Naive thymus-derived CD8-positive, alpha-beta T cell (primary cell): ENCODE results near the gene SRRM3. TPM values are rescaled to one million over a fixed set of nuclear protein-coding genes. Genes with fewer than 3 reads are reported as not detected.
A peak's percentile ranks its signal among the peaks of the same experiment; 100 is the strongest.
"Not testable (repeated sequence)": the region's sequence is repeated elsewhere in the genome, so short reads cannot be mapped to it uniquely, and the experiment has no call there.

Experiments used
- ATAC-seq, 2 donors: fragments of 150-1000 bp; cut with Tn5 transposase in 1 of 2; sonication (Bioruptor Pico), chemical (Tn5 transposase) in 1 of 2; 1 replicate in 1 of 2; 2 replicates in 1 of 2; pipeline ENCODE4 v1.10.0; 2021; ENCODE audit warnings: mild to moderate bottlenecking in 2 of 2, moderate library complexity in 2 of 2
- POLR2A ChIA-PET: fragments of 350-600 bp; sonication (Branson Sonifier 250); formaldehyde crosslinking; loops from one replicate; lab custom pipeline; 2021; ENCODE audit warnings: antibody characterized with exemption; lab: Charles Lee
- DNase-seq, 10 donors: peaks; one replicate each; pipeline versions ENCODE4 v3.0.0 to v3.0.0-alpha.2; 2020 to 2022
- H3K27ac Mint-ChIP-seq, 10 donors: one replicate each; pipeline ENCODE4 v1.8.0; 2020 to 2022; ENCODE audit warnings: mild to moderate bottlenecking in 10 of 10, mixed read lengths in 10 of 10, moderate library complexity in 4 of 10, inconsistent platforms in 1 of 10
- H3K27me3 Mint-ChIP-seq, 5 donors: one replicate each; pipeline ENCODE4 v1.8.0; 2021 to 2022; ENCODE audit warnings: mixed read lengths in 5 of 5
- H3K36me3 Mint-ChIP-seq, 3 donors: one replicate each; pipeline ENCODE4 v1.8.0; 2020 to 2022; ENCODE audit warnings: mixed read lengths in 3 of 3, mild to moderate bottlenecking in 2 of 3, inconsistent platforms in 1 of 3
- H3K4me1 Mint-ChIP-seq, 4 donors: one replicate each; pipeline ENCODE4 v1.8.0; 2021 to 2022; ENCODE audit warnings: mixed read lengths in 4 of 4
- H3K4me3 Mint-ChIP-seq, 10 donors: one replicate each; pipeline ENCODE4 v1.8.0; 2020 to 2022; ENCODE audit warnings: mild to moderate bottlenecking in 10 of 10, mixed read lengths in 10 of 10, moderate library complexity in 6 of 10, inconsistent platforms in 1 of 10
- H3K9me3 Mint-ChIP-seq, 9 donors: one replicate each; pipeline ENCODE4 v1.8.0; 2020 to 2022; ENCODE audit warnings: mixed read lengths in 9 of 9, mild to moderate bottlenecking in 3 of 9, inconsistent platforms in 1 of 9, moderate library complexity in 1 of 9
- polyA plus RNA-seq, 3 donors: library from polyadenylated mRNA; unstranded; fragments of 300-500 nt; fragmentation: Illumina TruSeq; gene quantifications; one replicate each; pipeline ENCODE4 v1.2.3, GENCODE V29; 2021
- total RNA-seq, 8 experiments: library from RNA in 2 of 8; stranded (reverse) in 2 of 8; gene quantifications; one replicate each; pipeline ENCODE4 v1.2.3 and lab custom pipeline; 2021 to 2026

SRRM3 gene
- total and polyA plus RNA-seq, 5 experiments from 2014 or later = not detected

DNA sequence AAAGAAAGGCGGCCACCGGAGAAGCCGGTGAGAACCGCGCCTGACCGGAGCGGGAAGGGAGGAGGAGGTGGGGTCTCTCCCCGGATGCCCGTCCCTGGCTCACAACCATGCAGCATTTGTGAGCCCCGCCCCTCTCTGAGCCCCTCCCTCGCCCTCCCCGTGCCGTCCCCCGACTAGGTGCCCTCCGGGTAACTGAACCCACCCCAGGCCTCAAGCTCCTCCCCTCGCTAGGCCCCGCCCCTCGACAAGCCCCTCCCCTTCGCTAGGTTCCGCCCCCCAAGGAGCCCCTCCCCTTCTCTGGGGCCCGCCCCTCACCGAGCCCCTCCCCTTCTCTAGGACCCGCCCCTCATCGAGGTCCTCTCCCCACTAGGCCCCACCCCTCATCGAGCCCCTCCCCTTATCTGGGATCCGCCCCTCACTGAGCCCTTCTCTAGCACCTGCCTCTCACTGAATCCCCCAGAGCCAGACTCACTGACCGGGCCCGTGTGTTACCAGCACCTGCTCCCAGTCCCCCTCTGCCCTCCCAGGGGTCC, 58.5 kb downstream of the SRRM3 start:
- Mint-ChIP-seq H3K9me3 (no peaks in the 10 kb centered on the region), H3K36me3 (no peaks in the 10 kb centered on the region), H3K27me3 (peaks cover 6 to 59% (median 32%) of the 10 kb centered on the region in 5 donors), H3K4me1 (peaks cover 2 to 6% (median 6%) of the 10 kb centered on the region in 4 donors), H3K4me3 (peak overlapping the region in 6 of 10 donors; percentile 18 to 60 (median 40)), H3K27ac (no peak overlapping the region)
- ATAC-seq = peak; percentile 73
- peak; percentile 37 to 77 (median 45) for DNase-seq
- POLR2A ChIA-PET = interaction anchor here (0.6 kb wide), 1 partner anchor 1117 kb away, joined by 3 read pairs; no protein-coding TSS in a partner anchor

DNA sequence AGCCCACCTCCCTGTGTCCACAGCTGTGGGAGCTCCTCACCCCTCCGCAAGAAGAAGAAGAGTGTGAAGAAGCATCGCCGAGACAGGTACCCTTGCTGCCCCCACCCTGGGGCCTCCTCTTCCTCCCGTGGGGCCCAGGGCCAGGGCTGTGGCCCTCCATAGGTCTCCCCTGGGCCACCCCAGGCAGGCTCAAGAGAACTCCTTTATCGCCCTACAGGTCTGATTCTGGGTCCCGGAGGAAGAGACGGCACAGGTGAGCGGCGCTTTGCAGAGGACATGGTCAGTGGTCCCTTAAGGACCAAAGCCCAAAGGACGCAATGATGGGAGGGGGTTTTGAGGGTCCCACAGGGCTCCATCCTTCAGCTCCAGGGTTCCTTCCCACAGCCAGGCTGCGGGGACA, 59.6 kb downstream of the SRRM3 start:
- H3K27me3 Mint-ChIP-seq = peaks cover 7 to 54% (median 27%) of the 10 kb centered on the region in 5 donors
- POLR2A ChIA-PET = interaction anchor here (0.6 kb wide), 1 partner anchor 17 kb away, joined by 4 read pairs; no protein-coding TSS in a partner anchor
- H3K4me1 Mint-ChIP-seq = peaks cover 2 to 6% (median 6%) of the 10 kb centered on the region in 4 donors
- DNase-seq (no peak), ATAC-seq (no peak)
- no peak overlapping the region for H3K4me3 Mint-ChIP-seq
- no peaks in the 10 kb centered on the region for H3K9me3 Mint-ChIP-seq
- H3K36me3 Mint-ChIP-seq = no peaks in the 10 kb centered on the region
- peak overlapping the region in 1 of 10 donors; percentile 43 for H3K27ac Mint-ChIP-seq

DNA sequence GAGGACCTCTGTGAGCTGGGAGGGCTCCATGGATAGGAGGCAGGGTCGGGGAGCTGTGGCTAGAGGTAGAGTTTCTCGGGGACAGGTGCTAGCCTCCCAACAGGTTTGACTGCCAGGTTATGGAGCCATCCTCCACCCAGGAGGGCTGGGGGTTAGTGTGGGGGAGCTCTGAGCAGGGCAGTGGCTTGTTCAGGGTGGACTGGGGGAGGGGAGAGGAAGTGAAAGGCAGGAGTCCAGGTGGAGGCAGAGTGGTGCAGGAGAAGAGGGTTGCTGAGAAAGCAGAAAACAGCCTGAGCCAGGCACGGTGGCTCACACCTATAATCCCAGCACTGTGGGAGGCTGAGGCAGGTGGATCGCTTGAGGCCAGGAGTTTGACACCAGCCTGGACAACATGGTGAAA, 60.2 kb downstream of the SRRM3 start:
- Mint-ChIP-seq H3K4me1 (peaks cover 2 to 6% (median 6%) of the 10 kb centered on the region in 4 donors), H3K9me3 (no peaks in the 10 kb centered on the region), H3K36me3 (no peaks in the 10 kb centered on the region), H3K27ac (no peak overlapping the region), H3K27me3 (peaks cover 7 to 51% (median 27%) of the 10 kb centered on the region in 5 donors), H3K4me3 (no peak overlapping the region)
- no peak for DNase-seq
- POLR2A ChIA-PET = no interaction called here
- no peak for ATAC-seq

DNA sequence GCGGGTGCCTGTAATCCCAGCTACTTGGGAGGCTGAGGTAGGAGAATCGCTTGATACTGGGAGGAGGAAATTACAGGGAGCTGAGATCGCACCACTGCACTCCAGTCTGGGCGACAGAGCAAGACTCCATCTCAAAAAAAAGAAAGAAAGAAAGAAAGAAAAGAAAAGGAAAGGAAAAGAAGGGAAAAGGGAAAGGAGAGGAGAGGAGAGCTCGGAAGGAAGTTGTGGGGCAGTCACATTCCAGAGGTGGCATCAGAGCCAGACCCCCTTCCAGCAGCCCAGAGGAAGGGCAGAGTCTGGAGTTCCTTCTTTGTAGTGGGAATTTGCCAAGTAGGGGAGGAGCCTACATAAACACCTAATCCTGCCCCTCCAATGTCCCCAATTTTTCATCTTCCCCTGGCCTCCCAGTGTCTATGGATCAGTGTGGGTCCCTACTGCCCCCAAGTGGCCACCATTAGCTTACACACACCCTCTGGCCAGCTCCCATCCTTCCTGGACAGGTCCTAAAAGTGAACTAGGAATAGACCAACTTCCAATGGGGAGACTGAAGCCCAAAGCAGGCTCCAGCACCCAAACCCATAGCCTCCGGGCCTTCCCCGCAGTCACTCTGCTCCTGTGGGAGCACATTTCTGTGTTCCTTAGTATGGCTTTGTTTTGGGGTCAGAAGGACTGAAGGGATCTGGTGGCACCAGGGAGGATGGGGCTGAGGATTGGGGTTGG, 61.1 kb downstream of the SRRM3 start:
- no peaks in the 10 kb centered on the region for H3K9me3 Mint-ChIP-seq
- POLR2A ChIA-PET = no interaction called here
- ATAC-seq = no peak
- peaks cover 6 to 42% (median 26%) of the 10 kb centered on the region in 5 donors for H3K27me3 Mint-ChIP-seq
- H3K27ac Mint-ChIP-seq = peak overlapping the region in 1 of 10 donors; percentile 81
- peaks cover 2 to 7% (median 6%) of the 10 kb centered on the region in 4 donors for H3K4me1 Mint-ChIP-seq
- no peaks in the 10 kb centered on the region for H3K36me3 Mint-ChIP-seq
- peak in 1 of 10 donors; percentile 9 for DNase-seq
- H3K4me3 Mint-ChIP-seq = no peak overlapping the region

DNA sequence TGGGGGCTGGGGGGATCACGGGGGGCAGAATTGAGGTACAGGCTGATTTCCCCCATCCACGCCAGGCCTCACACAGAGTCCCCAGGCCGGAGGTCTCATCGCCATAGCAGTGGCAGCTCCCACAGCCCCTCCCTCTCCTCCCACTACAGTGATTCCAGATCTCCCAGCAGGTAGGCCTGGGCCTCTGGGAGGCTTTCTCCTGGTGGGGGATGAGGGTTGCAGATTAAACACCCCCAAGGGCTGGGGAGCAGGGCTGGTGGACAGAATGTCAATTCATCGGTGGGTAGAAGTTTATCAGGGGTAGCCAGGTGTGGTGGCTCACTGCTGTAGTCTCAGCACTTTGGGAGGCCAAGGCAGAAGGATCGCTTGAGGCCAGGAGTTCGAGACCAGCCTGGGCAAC, 63.6 kb downstream of the SRRM3 start:
- H3K4me3 Mint-ChIP-seq = no peak overlapping the region
- no peak for ATAC-seq
- POLR2A ChIA-PET = no interaction called here

DNA sequence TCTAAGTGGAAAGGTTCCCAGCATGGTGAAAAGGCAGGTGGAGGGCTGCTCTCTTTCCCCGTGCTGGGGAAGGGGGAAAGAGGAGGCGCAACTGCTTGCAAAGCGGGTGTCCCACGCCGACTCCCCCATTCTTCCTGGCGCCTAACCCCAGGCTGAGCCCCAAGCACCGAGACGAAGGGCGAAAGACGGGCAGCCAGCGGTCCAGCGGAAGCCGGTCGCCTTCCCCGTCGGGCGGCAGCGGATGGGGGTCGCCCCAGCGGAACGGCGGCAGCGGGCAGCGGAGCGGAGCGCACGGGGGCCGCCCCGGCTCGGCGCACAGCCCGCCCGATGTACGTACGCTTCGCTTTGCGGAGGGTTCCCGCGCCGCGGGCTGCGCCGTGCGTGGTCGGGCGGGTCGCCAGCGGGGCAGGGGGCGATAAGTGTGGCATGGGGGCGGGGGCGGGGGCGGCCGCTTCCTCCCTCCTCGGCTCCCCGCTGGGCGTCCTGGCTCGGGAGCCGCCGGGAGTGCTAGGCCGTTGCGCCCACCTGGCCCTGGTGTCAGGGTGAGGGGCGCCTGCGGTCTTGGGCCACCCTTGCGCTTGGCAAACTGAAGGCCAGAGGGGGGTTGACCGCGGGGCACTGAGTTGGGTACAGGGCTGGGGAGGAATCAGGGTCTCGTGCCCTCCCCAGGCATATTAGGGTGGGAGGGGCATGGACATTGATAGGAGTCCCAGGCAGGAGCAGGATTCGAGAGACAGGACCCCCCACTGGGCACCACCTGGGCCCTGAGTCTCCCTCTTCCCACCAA, 65.6 kb downstream of the SRRM3 start:
- Mint-ChIP-seq H3K4me3 (peak overlapping the region in 7 of 10 donors; percentile 31 to 63 (median 42)), H3K9me3 (no peaks in the 10 kb centered on the region), H3K27me3 (peaks cover 4 to 47% (median 18%) of the 10 kb centered on the region in 5 donors), H3K27ac (no peak overlapping the region), H3K4me1 (peaks cover 0 to 6% (median 2%) of the 10 kb centered on the region in 4 donors), H3K36me3 (no peaks in the 10 kb centered on the region)
- POLR2A ChIA-PET = no interaction called here
- DNase-seq (no peak), ATAC-seq (peak; percentile 47 to 52)

More for the DNA sequence above, 63.6 kb downstream of the SRRM3 start:
- H3K4me1 Mint-ChIP-seq = peaks cover 2 to 6% (median 5%) of the 10 kb centered on the region in 4 donors
- no peak overlapping the region for H3K27ac Mint-ChIP-seq
- no peak for DNase-seq
- no peaks in the 10 kb centered on the region for H3K36me3 Mint-ChIP-seq
- H3K9me3 Mint-ChIP-seq = no peaks in the 10 kb centered on the region
- peaks cover 4 to 47% (median 23%) of the 10 kb centered on the region in 5 donors for H3K27me3 Mint-ChIP-seq

DNA sequence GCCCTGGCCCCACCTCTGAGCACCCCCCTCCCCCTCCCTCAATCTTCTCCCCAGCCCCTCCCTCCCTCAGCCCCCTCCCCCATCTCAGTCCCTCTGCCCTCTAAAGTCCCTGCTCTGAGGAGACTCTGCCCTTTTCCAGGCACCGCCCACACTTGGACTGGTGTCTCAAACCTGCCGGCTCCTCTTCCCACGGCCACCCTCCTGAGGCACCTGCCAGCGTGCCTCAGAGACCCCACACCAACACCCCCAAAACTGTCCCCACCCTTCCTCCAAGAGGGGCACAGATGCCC, 66.1 kb downstream of the SRRM3 start:
- Mint-ChIP-seq H3K27ac (no peak overlapping the region), H3K36me3 (no peaks in the 10 kb centered on the region), H3K4me1 (peaks cover 0 to 6% (median 3%) of the 10 kb centered on the region in 4 donors), H3K9me3 (no peaks in the 10 kb centered on the region), H3K27me3 (peaks cover 4 to 43% (median 19%) of the 10 kb centered on the region in 5 donors), H3K4me3 (peak overlapping the region in 4 of 10 donors; percentile 28 to 66 (median 46))
- ATAC-seq = no peak
- POLR2A ChIA-PET = no interaction called here
- DNase-seq = no peak

DNA sequence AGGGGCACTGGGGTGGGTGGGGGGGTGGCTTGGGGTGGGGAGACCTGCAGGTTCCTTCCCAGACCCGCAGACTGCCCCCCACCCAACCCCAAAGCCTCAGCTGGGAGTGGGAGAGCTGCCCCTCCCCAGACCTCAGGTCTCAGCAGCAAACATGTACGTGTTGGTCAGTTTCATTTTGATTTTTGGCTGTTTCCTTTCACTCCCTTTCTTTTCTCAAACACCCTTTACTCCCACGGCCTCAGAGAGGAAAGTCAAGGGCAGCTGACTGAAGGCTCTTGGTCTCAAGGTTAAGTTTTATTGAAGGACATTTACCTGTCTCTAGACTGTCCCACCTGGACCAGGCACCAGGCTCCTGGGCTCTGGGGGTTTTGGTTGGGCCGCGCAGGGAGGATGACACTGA, 66.7 kb downstream of the SRRM3 start:
- Mint-ChIP-seq H3K4me3 (peak overlapping the region in 4 of 10 donors; percentile 28 to 62 (median 30)), H3K27ac (no peak overlapping the region), H3K4me1 (peaks cover 2 to 9% (median 7%) of the 10 kb centered on the region in 4 donors), H3K36me3 (no peaks in the 10 kb centered on the region), H3K9me3 (no peaks in the 10 kb centered on the region), H3K27me3 (peaks cover 4 to 42% (median 19%) of the 10 kb centered on the region in 5 donors)
- DNase-seq = no peak
- POLR2A ChIA-PET = no interaction called here
- ATAC-seq = no peak

DNA sequence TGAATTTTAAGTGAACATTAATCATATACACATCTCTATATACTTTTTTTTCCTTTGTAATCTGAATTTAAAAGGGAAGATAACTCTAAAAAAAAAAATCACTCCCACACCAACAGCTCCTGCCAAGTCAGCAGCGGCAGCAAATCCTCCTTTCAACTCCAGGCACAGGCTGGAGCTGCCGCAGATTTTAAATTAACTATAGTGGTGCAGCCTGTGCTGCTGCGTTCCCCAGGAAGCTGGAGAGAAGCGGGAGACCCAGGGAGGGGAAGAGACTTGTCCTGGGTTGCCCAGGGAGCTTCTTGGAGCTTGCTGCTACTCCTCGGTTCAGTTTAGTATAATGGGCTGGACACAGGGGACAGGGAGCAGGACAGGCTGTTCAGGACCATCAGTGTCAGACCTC, 68.2 kb downstream of the SRRM3 start:
- no peaks in the 10 kb centered on the region for H3K36me3 Mint-ChIP-seq
- H3K4me1 Mint-ChIP-seq = peaks cover 2 to 12% (median 8%) of the 10 kb centered on the region in 4 donors
- peaks cover 7 to 43% (median 22%) of the 10 kb centered on the region in 5 donors for H3K27me3 Mint-ChIP-seq
- H3K4me3 Mint-ChIP-seq = no peak overlapping the region
- ATAC-seq = no peak
- POLR2A ChIA-PET = no interaction called here
- DNase-seq = peak in 1 of 10 donors; percentile 50
- no peak overlapping the region for H3K27ac Mint-ChIP-seq
- no peaks in the 10 kb centered on the region for H3K9me3 Mint-ChIP-seq

DNA sequence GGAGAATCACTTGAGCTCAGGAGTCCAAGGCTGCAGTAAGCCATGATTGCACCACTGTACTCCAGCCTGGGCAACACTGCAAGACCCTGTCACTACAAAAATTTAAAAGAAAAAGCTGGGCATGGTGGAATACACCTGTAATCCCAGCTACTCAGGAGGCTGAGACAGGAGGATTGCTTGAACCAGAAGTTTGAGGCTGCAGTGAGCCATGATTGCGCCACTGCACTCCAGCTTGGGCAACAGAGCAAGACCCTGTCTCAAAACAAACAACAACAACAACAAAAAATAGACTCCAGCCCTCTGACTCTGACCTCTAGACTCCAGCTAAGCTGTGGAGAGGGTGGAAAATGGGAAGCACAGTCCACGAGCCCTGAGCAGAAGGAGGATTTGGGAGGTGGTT, 69.7 kb downstream of the SRRM3 start:
- Mint-ChIP-seq H3K27me3 (peaks cover 8 to 36% (median 22%) of the 10 kb centered on the region in 5 donors), H3K4me1 (peaks cover 2 to 12% (median 8%) of the 10 kb centered on the region in 4 donors)
- ATAC-seq, H3K9me3 Mint-ChIP-seq, H3K36me3 Mint-ChIP-seq, H3K4me3 Mint-ChIP-seq, DNase-seq, POLR2A ChIA-PET, H3K27ac Mint-ChIP-seq: not testable (repeated sequence)

DNA sequence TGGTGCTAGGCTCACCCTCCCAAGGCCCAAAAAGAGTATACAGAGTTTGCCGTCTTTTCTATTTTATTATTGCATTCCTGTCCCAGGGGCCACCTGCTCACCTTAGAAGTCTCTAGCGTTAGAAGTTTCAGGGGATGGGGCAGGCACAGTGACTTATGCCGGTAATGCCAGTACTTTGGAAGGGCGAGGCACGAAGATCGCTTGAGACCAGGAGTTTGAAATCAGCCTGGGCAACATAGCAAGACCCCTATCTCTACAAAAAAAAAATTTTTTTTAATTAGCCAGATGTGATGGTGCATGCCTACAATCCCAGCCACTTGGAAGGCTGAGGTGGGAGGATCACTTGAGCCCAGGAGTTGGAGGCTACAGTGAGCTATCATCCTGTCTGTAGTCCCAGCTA, 70.4 kb downstream of the SRRM3 start:
- H3K27me3 Mint-ChIP-seq = peaks cover 8 to 36% (median 25%) of the 10 kb centered on the region in 5 donors
- no peak overlapping the region for H3K4me3 Mint-ChIP-seq

DNA sequence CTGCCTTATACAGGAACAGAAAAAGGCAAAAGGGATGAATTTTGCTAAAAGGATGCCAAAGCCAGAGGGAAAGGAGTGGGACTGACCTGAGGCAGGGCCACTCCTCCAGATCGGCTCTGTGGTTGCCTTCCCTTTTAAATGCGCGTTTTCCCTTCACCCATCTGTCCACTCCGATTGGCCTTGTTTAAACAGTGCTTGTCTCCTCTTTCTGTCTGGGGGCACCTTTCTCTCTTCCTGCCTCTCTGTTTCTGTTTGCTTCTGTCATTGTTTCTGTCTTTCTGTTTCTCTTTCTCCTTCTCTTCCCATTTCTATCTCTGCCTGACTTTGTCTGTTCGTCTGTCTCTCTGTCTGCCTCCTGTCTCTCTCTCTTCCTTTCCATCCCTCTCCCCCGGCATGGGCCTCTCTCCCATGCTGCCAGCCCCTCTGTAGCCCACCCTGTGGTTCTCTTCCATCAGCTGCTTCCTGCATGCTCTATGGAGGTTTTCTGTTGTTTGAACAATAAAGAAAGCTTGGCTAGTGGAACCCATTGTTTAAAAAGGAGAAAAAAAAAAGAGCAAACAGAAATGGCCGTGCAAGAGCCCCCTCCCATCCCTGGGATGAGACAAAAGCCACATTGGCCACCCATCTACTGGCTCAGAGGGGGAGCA, 71.3 kb downstream of the SRRM3 start:
- Mint-ChIP-seq H3K4me1 (peaks cover 2 to 12% (median 6%) of the 10 kb centered on the region in 4 donors), H3K36me3 (no peaks in the 10 kb centered on the region), H3K9me3 (no peaks in the 10 kb centered on the region), H3K4me3 (no peak overlapping the region), H3K27me3 (peaks cover 9 to 40% (median 28%) of the 10 kb centered on the region in 5 donors), H3K27ac (no peak overlapping the region)
- no peak for ATAC-seq
- peak in 1 of 10 donors; percentile 18 for DNase-seq
- POLR2A ChIA-PET = no interaction called here

More for the DNA sequence above, 70.4 kb downstream of the SRRM3 start:
- Mint-ChIP-seq H3K9me3 (no peaks in the 10 kb centered on the region), H3K27ac (no peak overlapping the region), H3K36me3 (no peaks in the 10 kb centered on the region), H3K4me1 (peaks cover 2 to 12% (median 7%) of the 10 kb centered on the region in 4 donors)
- DNase-seq (no peak), ATAC-seq (no peak)
- POLR2A ChIA-PET = no interaction called here
